ENCODE results near the gene PDSS2.
"Not testable (repeated sequence)": the region's sequence is repeated elsewhere in the genome, so short reads cannot be mapped to it uniquely, and the experiment has no call there.

The PDSS2 gene

GRCh38 chr6:107171513-107171912 is 287.9 kb downstream of the PDSS2 start:
- DNase-seq (ENCODE audit: low read depth in 2 of 2), result no peak

- not testable (repeated sequence) for DNase-seq (ENCODE audit: low read depth in 2 of 2)
Observed at GRCh38 chr6:107164299-107164698, 295.1 kb downstream of the PDSS2 start.

DNA sequence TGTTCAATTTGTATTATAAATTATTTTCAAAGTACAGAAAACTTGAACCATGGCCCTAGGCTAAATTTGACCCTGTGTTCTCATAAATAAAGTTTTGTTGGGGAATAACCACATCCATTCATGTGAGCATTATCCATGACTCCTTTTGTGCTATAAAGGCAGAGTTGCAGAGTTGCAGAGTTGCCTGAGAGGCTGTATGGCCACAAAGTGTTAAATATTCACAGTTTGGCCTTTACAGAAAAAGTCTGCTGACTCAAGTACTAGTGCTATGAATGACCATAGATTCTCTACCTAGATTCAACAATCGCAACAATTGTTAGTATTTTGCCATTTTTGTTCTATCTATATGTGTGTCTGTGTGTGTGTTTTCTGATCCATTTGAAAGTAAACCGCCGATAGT is 297.8 kb downstream of the PDSS2 start:
- DNase-seq (ENCODE audit: low read depth in 2 of 2), result no peak

- DNase-seq (ENCODE audit: low read depth in 2 of 2), result no peak
Observed at GRCh38 chr6:107156617-107157016, 302.7 kb downstream of the PDSS2 start.

GRCh38 chr6:107154801-107155160 is 304.6 kb downstream of the PDSS2 start:
- no peak for DNase-seq (ENCODE audit: low read depth in 2 of 2)

- DNase-seq (ENCODE audit: low read depth in 2 of 2), result no peak
Observed at GRCh38 chr6:107154131-107154800, 305.1 kb downstream of the PDSS2 start.

- no peak for DNase-seq (ENCODE audit: low read depth in 2 of 2)
Observed at GRCh38 chr6:107152638-107153430, 306.5 kb downstream of the PDSS2 start.

- DNase-seq (ENCODE audit: low read depth in 2 of 2), result no peak
Observed at GRCh38 chr6:107144666-107145065, 314.7 kb downstream of the PDSS2 start.

DNA sequence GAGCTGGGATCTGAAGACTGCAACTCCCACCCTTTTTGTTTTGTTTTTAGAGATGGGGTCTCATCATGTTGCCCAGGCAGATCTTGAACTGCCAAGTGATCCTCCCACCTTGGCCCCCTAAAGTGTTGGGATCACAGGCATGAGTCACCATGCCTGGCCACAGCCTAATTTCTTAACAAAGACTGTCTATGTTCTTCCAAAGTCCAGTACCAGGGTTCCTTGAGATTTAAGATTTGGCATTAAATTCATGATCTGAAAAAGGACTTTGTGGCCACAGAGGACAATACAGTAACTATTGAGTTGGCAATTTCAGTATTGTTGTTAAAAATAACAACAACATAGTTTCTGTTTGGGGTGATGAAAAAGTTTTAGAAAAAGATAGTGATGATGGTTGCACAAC is 315.4 kb downstream of the PDSS2 start:
- no peak for DNase-seq (ENCODE audit: low read depth in 2 of 2)

DNA sequence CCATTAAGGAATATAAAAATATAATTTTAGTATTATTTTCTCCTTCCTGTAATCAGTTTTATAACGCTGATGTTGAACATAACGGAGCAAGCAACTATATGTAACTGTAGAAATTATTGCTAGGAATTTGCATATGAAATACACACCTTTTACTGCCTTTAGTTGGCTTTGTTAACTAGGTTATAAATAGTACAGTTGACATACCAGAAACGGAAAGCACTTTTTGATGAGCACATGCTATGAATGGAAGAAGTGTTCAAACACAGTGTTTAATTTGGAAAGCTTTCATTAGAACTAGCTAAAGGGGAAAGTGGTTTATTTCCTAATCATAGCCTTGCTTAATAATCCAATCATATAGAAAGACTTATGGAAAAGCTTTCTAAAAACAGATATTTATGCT is 318.8 kb downstream of the PDSS2 start:
- no peak for DNase-seq (ENCODE audit: low read depth in 2 of 2)

DNA sequence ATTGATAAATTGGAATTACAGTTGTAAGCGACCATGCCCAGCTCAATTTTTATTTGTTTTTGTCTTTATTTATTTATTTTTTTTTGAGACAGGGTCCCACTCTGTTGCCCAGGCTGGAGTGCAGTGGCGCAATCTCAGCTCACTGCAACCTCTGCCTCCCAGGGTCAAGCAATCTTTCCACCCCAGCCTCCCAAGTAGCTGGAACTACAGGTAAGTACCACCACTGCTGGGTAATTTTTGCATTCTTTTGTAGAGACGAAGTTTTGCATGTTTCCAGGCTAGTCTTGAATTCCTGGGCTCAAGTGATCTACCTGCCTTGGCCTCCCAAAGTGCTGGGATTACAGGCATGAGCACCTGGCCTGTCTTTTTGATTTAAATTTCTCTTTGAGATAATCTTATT is 323.0 kb downstream of the PDSS2 start:
- not testable (repeated sequence) for DNase-seq (ENCODE audit: low read depth in 2 of 2)

GRCh38 chr6:107135048-107135680 is 324.2 kb downstream of the PDSS2 start:
- not testable (repeated sequence) for DNase-seq (ENCODE audit: low read depth in 2 of 2)

- no peak for DNase-seq (ENCODE audit: low read depth in 2 of 2)
Observed at GRCh38 chr6:107132330-107132954, 326.9 kb downstream of the PDSS2 start.

- no peak for DNase-seq (ENCODE audit: low read depth in 2 of 2)
Observed at GRCh38 chr6:107129370-107129925, 329.9 kb downstream of the PDSS2 start.

GRCh38 chr6:107128577-107128976 is 330.8 kb downstream of the PDSS2 start:
- DNase-seq (ENCODE audit: low read depth in 2 of 2), result no peak

- DNase-seq (ENCODE audit: low read depth in 2 of 2), result no peak
Observed at GRCh38 chr6:107128175-107128574, 331.2 kb downstream of the PDSS2 start.

DNA sequence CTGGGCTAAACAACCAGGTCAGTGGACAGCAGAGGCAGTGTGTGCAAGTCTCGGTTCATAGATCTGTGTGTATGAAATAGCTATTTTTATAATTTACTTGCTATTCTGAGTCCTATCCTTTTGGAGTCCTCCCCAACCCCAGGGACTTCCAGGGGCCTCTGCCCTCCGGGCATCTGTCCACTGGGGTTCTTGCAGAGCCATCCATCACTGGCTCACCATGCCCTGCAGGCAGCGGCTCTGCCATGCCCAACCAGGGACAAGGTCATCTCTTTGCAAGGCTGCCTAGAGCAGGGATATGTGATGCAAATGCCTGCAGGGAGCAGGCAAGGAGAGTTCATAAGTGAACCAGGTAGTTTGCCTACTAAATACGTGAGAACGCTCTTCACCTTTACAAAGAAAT is 333.6 kb downstream of the PDSS2 start:
- DNase-seq (ENCODE audit: low read depth in 2 of 2), result no peak

DNA sequence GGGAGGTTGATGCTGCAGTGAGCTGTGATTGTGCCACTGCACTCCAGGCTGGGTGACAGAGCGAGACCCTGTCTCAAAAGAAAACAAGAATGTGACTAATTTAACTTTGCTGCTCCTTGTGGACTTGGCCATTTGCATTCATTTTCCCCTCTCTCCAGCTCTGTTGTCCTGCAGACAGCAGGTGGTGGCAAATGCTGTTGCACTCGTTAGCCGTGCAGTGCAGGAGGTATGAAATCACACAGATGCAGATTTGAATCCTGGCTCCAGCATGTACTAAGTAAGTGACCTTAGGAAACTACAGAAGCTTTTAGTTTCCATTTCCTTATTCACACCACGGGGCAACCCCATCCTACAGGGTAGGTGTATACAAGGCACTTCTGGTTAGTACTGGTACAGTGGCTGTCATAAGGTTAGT is 334.4 kb downstream of the PDSS2 start:
- DNase-seq (ENCODE audit: low read depth in 2 of 2), result no peak

DNA sequence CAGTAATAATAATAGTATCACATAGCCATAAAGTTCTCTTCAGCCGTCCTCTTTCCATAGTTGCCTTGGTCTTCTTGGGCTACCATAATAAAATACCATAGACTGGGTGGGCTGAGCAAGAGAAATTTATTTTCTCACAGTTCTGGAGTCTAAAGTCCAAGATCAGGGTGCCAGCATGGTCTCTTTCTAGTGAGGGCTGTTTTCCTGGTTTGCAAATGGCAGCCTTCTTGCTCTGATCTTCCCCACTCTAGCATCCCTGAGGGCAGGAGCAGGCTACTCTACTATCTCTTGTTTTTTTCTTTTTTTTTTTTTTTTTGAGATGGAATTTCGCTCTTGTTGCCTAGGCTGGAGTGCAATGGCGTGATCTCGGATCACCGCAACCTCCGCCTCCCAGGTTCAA is 335.9 kb downstream of the PDSS2 start:
- no peak for DNase-seq (ENCODE audit: low read depth in 2 of 2)

DNA sequence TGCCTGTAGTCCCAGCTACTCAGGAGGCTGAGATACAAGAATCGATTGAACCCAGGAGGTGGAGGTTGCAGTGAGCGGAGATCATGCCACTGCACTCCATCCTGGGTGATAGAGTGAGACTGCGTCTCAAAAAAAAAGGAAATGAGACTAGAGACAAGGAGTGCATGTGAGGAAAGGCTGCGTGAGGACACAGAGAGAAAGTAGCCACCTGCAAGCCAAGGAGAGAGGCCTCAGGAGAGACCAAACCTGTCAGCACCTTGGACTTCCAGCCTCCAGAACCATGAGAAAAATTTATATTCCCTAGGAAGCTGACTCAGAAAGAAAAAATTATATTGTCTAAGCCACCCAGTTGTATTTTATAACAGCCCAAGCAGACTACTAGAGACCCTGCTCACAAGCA is 336.6 kb downstream of the PDSS2 start:
- DNase-seq (ENCODE audit: low read depth in 2 of 2), result no peak

DNA sequence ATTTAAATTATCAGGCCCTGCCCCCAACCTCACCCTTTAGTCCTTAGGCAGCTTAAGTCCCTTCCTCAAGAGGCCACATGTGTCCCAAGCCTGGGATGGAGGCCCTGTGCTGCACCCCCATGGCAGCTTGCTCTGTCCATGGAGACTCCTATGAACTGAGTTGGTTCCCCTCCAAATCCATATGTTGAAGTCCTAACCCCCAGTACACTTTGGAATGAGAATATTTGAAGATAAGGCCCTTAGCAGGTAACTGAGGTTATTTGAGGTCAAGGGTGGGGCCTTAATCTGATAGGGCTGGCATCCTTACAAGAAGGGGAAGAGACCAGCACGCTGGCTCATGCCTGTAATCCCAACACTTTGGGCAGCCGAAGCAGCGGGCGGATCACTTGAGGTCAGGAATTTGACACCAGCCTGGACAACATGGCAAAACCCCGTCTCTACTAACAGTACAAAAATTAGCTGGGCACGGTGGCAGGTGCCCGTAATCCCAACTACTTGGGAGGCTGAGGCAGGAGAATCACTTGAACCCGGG is 337.3 kb downstream of the PDSS2 start:
- DNase-seq (ENCODE audit: low read depth in 2 of 2), result no peak

DNA sequence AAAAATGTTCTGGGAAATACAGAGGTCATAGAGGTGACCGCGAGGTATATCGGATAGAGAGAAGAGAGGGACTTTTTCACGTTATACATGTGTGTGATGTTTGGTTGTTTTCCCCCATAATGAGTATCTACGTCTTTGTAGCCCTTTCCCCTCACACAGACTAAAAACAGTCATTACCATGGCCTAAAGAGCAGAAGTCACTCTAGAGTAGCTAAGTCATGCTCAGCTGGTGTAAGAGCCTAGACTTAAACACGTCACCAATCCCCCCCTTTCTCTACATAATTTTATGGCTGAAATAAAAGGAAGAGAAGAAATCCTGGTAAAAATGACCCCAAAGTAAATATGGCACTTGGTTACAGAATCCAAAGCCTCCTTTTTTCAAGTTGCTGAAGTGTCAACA is 338.1 kb downstream of the PDSS2 start:
- DNase-seq (ENCODE audit: low read depth in 2 of 2), result no peak

All from stimulated activated CD8-positive, alpha-beta memory T cell treated with anti-CD3 and anti-CD28 coated beads, Interleukin-2, amount 100 ng/mL, for 1 hour (primary cell).